Mucosa of rectum (tissue), 2 donors: ENCODE results near the gene HVCN1.

Experiments
- H3K27ac ChIP-seq, 2 donors: one replicate each; pipeline ENCODE4 v1.7.0; 2013; ENCODE audit warnings: inconsistent platforms in 2 of 2, low read depth in 2 of 2, low read length in 2 of 2
- H3K27me3 ChIP-seq, 2 donors: one replicate each; pipeline ENCODE4 v1.7.0; 2013; ENCODE audit warnings: low read length in 2 of 2; ENCODE audit not compliant: control insufficient read depth in 2 of 2, insufficient read depth in 2 of 2
- H3K36me3 ChIP-seq, 2 donors: one replicate each; pipeline ENCODE4 v1.7.0; 2013; ENCODE audit warnings: low read length in 2 of 2; ENCODE audit not compliant: control insufficient read depth in 2 of 2, insufficient read depth in 2 of 2
- H3K4me1 ChIP-seq, 2 donors: one replicate each; pipeline ENCODE4 v1.7.0; 2013; ENCODE audit warnings: low read length in 2 of 2, mild to moderate bottlenecking in 1 of 2; ENCODE audit not compliant: control insufficient read depth in 2 of 2, insufficient read depth in 2 of 2
- H3K4me3 ChIP-seq, 2 donors: one replicate each; pipeline ENCODE4 v1.7.0; 2013; ENCODE audit warnings: low read length in 2 of 2
- H3K9ac ChIP-seq, 2 donors: one replicate each; pipeline ENCODE4 v1.7.0; 2013; ENCODE audit warnings: low read length in 2 of 2, low read depth in 1 of 2, mild to moderate bottlenecking in 1 of 2
- H3K9me3 ChIP-seq, 2 donors: one replicate each; pipeline ENCODE4 v1.7.0; 2013; ENCODE audit warnings: low read length in 2 of 2; ENCODE audit not compliant: control insufficient read depth in 2 of 2
- donor health status: healthy.
- donor health status: Normal muscosa, but diverticular disease.

HVCN1 gene

DNA sequence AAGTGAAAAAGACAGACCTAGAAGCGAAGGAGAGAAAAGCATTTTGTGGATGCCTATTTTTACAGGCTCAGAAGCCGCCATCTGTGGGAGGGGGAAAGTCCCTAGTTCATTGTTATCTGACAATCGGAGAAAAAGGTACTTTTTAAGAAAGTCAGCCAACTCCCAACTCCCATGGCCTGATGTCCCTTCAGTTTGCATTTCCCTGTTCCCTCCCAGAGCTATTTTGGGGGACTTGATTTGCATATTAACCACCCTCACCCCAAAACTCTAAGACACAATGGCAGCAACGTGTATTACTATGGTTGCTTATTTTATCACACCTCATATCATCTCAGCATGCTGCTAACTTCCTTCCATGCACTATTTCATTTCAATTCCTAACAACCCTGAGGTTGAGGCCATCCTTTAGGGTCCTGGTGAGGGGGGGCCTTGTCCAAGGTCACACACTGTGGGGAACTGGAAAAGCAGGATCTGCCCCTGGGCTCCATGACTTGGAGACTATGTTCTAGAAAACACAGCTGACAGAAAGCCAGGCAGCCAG lies 18.7 kb downstream of the HVCN1 start:
- H3K9me3 ChIP-seq = no peaks in the 10 kb centered on the region
- no peaks in the 10 kb centered on the region for H3K27me3 ChIP-seq
- H3K36me3 ChIP-seq = no peaks in the 10 kb centered on the region
- H3K9ac ChIP-seq = no peak overlapping the region
- no peak overlapping the region for H3K27ac ChIP-seq
- no peaks in the 10 kb centered on the region for H3K4me1 ChIP-seq
- no peak overlapping the region for H3K4me3 ChIP-seq

DNA sequence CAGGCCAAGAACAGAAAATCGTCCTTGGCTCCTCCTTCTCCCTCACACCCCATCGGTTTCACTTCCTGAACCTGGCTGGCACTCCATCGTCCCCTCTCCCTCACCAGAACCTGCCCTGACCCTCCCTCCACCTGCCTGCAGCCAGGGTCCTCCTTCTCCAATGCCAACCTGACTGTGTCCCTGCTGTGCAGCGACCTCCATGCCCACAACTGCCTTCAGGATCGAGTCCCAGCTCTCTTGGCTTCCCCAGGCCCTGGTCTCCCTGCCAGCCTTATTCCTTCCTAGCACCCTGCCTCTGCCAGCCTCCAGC lies 19.8 kb downstream of the HVCN1 start:
- H3K9me3 ChIP-seq = no peaks in the 10 kb centered on the region
- no peaks in the 10 kb centered on the region for H3K4me1 ChIP-seq
- no peaks in the 10 kb centered on the region for H3K36me3 ChIP-seq
- no peaks in the 10 kb centered on the region for H3K27me3 ChIP-seq
- no peak overlapping the region for H3K4me3 ChIP-seq
- no peak overlapping the region for H3K9ac ChIP-seq
- H3K27ac ChIP-seq = no peak overlapping the region

DNA sequence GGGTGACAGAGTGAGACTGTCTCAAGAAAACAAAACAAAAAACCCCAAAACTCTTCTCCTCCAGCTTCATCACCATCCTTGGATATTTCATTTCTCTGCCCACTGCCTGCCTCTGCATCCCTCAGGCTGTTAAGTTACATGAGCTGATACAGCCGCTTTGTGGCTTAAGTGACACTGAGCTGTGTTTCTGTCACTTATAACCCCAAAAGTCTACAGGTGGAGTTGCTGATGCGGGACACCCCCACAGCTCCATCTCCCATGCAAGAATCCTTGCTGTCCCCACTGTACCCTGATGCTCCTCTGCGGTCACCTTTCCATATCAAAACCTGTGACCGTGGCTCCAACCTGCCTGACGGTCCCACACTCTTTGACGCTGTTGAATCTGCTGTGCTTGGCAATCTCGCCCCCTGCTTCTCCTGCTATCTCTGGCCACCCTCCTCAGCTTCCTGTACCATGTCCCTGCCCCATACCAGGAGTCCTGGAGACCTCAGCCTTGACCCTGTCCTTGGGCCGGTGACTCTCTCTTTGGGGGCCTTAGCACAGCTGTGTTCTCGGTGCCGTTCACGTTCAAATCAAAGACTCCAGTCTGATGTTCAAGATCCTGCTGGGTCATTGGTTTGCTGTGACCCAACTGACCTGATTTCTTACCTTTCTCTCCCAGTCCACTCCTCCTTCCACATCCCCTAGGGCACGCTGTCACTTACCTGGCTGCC lies 20.3 kb downstream of the HVCN1 start:
- Histone ChIP-seq H3K9me3 (no peaks in the 10 kb centered on the region), H3K9ac (no peak overlapping the region), H3K36me3 (no peaks in the 10 kb centered on the region), H3K27ac (no peak overlapping the region), H3K27me3 (no peaks in the 10 kb centered on the region), H3K4me3 (no peak overlapping the region), H3K4me1 (no peaks in the 10 kb centered on the region)

GRCh38 chr12:110667671-110668070 lies 21.2 kb downstream of the HVCN1 start:
- H3K36me3 ChIP-seq = no peaks in the 10 kb centered on the region
- H3K27ac ChIP-seq = no peak overlapping the region
- H3K27me3 ChIP-seq = no peaks in the 10 kb centered on the region
- H3K9ac ChIP-seq = no peak overlapping the region
- H3K9me3 ChIP-seq = no peaks in the 10 kb centered on the region
- no peak overlapping the region for H3K4me3 ChIP-seq
- H3K4me1 ChIP-seq = no peaks in the 10 kb centered on the region

GRCh38 chr12:110666892-110667291 lies 22.0 kb downstream of the HVCN1 start:
- no peak overlapping the region for H3K4me3 ChIP-seq
- no peaks in the 10 kb centered on the region for H3K36me3 ChIP-seq
- H3K4me1 ChIP-seq = peaks cover 0 to 4% of the 10 kb centered on the region in 2 donors
- no peak overlapping the region for H3K9ac ChIP-seq
- H3K27ac ChIP-seq = no peak overlapping the region
- no peaks in the 10 kb centered on the region for H3K27me3 ChIP-seq
- H3K9me3 ChIP-seq = no peaks in the 10 kb centered on the region

DNA sequence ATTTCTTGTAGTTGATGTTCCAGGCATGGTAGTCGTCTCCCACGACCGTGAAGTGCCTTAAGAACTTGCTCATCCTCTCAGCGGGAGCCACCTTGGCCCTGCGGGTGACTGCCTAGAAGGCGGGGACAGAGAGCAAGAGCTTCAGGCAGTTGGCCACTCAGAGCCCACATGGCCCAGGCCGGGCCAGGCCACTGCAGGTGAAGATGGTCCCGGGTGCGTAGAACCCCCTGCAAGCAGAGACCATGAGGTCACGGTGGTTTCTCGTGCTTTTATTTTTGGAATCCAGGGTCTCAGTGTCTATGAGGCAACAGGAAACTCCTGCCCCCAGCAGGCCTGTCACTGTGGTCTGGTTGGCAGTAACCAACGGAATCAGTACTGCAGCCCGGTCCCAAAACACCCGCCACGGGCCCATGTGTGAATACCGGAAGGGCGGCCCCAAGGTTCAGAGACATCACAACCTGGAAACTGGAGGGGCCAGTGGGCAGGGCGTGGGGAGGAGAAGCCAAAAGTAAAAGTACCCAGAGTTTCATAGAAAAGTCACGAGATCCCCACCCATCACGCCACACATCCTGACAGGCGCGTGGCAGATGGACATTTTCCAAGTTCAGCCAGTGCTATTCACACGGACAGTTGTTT lies 27.5 kb downstream of the HVCN1 start:
- Histone ChIP-seq H3K27ac (peak overlapping the region in 1 of 2 donors; percentile 9), H3K9me3 (no peaks in the 10 kb centered on the region), H3K4me3 (peak overlapping the region in 1 of 2 donors; percentile 31)

GRCh38 chr12:110658878-110659277 lies 30.0 kb downstream of the HVCN1 start:
- Histone ChIP-seq H3K4me1 (peaks cover 0 to 4% of the 10 kb centered on the region in 2 donors), H3K9ac (no peak overlapping the region), H3K27ac (no peak overlapping the region), H3K27me3 (no peaks in the 10 kb centered on the region), H3K36me3 (no peaks in the 10 kb centered on the region), H3K9me3 (no peaks in the 10 kb centered on the region), H3K4me3 (no peak overlapping the region)

More for the DNA sequence above, 27.5 kb downstream of the HVCN1 start:
- H3K36me3 ChIP-seq = no peaks in the 10 kb centered on the region
- peaks cover 0 to 4% of the 10 kb centered on the region in 2 donors for H3K4me1 ChIP-seq
- H3K27me3 ChIP-seq = no peaks in the 10 kb centered on the region
- H3K9ac ChIP-seq = no peak overlapping the region

DNA sequence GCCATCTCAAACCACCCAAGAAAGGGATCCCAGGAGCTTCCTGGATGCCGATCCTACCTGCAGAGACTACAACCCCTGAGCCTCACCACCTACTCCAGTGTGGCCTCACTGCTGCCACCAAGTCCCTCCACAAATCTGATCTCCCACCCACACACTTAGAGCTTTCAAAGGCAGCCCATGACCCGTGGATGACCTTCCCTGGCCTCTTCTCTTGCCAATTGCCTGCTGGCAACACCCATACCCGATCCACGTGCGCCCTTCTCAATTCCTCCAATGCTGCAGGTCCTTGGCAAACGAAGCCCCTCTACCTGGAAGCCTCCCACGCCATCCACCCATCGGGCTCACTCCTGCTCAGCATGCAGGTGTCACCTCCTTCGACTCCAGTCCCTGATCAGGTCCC lies 30.7 kb downstream of the HVCN1 start:
- H3K9me3 ChIP-seq = no peaks in the 10 kb centered on the region
- H3K9ac ChIP-seq = no peak overlapping the region
- no peak overlapping the region for H3K27ac ChIP-seq
- H3K27me3 ChIP-seq = no peaks in the 10 kb centered on the region
- no peak overlapping the region for H3K4me3 ChIP-seq
- no peaks in the 10 kb centered on the region for H3K36me3 ChIP-seq
- H3K4me1 ChIP-seq = peaks cover 0 to 4% of the 10 kb centered on the region in 2 donors

- H3K9ac ChIP-seq = no peak overlapping the region
- H3K4me3 ChIP-seq = no peak overlapping the region
- peaks cover 0 to under 1% of the 10 kb centered on the region in 2 donors for H3K36me3 ChIP-seq
- H3K9me3 ChIP-seq = no peaks in the 10 kb centered on the region
- peaks cover 0 to 4% of the 10 kb centered on the region in 2 donors for H3K4me1 ChIP-seq
- H3K27me3 ChIP-seq = no peaks in the 10 kb centered on the region
- H3K27ac ChIP-seq = no peak overlapping the region
These were observed 31.2 kb downstream of the HVCN1 start for GRCh38 chr12:110657747-110658146.

DNA sequence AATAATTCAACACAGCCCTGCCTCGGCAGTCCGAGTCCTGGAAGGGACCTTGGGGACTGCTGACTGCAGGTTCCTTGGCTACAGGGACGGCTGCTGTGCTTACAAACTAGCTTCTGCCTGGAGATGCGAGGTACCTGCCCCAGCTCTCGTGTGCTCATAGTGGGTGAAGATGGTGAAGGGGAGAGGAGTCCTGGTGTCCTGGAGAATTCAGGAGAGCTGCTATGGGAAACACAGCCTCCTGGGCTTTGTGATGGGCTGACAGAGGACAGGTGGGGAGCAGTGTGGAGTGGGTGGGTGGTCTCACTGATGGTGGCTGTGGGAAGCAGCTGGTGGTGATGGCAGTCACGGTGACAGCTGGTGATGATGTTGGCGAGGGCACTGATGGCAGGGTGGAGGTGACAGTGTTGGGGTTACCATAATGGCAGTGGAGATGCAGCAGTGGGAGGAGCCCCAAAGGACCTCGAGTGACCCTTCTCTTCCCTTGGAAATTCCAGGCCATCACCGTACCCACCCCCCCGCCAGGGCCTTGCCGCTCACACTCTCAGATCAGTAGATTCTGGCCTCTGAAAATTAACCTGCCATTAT lies 32.8 kb downstream of the HVCN1 start:
- Histone ChIP-seq H3K36me3 (peaks cover under 1 to 12% of the 10 kb centered on the region in 2 donors), H3K4me3 (no peak overlapping the region), H3K27ac (no peak overlapping the region), H3K9ac (no peak overlapping the region), H3K4me1 (no peaks in the 10 kb centered on the region), H3K9me3 (no peaks in the 10 kb centered on the region), H3K27me3 (no peaks in the 10 kb centered on the region)
